ENCODE measurements around the gene RAX2. TPM values are rescaled to one million over a fixed set of nuclear protein-coding genes. Genes with fewer than 3 reads are reported as not detected.

RAX2 gene
- total RNA-seq, 1 experiment from 2014 or later, result not detected

DNA sequence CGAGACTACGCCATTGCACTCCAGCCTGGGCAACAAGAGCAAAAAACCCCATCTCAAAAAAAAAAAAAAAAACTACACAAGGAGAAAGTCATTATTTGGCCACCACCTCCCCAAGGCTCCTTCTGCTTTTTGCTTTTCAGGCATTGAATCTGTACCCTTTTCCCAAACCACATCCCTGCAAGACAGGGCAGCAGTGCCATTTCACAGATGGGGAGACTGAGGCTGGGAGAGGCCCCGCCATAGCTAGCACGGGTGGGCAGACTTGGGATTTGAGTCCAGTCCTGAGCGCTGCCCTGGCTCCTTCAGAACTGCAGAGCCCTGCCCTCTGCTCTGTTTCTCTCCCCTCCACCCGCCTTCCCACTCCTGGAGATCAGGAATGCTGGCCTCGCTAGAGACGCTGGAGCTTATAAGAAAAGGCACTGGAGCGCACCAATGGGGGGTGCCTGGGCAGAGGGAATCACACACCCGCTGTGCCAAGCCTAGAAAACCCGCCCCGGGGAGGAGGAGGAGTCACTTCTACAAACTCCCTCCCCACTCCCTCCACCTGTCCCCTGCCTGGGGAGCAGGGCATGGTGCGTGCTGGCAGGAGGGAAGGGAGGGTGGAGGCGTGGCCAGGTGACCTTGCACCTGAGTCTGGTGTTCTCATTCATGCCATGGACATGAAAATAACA is 46.3 kb downstream of the RAX2 start:
- H3K27me3 Mint-ChIP-seq (ENCODE audit: unreplicated experiment), result no peaks in the 10 kb centered on the region
- H3K9me3 Mint-ChIP-seq (ENCODE audit: low read depth, unreplicated experiment), result no peaks in the 10 kb centered on the region
- intact Hi-C loops (cut with micrococcal nuclease; ENCODE audit: unreplicated experiment), result no loop called here
- TF ChIP-seq, protein P1, sequence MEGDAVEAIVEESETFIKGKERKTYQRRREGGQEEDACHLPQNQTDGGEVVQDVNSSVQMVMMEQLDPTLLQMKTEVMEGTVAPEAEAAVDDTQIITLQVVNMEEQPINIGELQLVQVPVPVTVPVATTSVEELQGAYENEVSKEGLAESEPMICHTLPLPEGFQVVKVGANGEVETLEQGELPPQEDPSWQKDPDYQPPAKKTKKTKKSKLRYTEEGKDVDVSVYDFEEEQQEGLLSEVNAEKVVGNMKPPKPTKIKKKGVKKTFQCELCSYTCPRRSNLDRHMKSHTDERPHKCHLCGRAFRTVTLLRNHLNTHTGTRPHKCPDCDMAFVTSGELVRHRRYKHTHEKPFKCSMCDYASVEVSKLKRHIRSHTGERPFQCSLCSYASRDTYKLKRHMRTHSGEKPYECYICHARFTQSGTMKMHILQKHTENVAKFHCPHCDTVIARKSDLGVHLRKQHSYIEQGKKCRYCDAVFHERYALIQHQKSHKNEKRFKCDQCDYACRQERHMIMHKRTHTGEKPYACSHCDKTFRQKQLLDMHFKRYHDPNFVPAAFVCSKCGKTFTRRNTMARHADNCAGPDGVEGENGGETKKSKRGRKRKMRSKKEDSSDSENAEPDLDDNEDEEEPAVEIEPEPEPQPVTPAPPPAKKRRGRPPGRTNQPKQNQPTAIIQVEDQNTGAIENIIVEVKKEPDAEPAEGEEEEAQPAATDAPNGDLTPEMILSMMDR (IDR thresholded peaks at IDR 0.05; ENCODE audit: unreplicated experiment), result no peak
- CTCF ChIA-PET, result no interaction called here
- no peak overlapping the region for H3K27ac Mint-ChIP-seq (ENCODE audit: unreplicated experiment)
- peak; percentile 27 for DNase-seq
- peaks cover 23% of the 10 kb centered on the region for H3K36me3 Mint-ChIP-seq (ENCODE audit: insufficient read depth, unreplicated experiment)
- H3K4me1 Mint-ChIP-seq (ENCODE audit: low read depth, unreplicated experiment), result peaks cover 4% of the 10 kb centered on the region
- no TSS peak for BruUV-seq (replicated peaks)
- H3K4me3 Mint-ChIP-seq (ENCODE audit: low read depth, unreplicated experiment), result no peak overlapping the region

DNA sequence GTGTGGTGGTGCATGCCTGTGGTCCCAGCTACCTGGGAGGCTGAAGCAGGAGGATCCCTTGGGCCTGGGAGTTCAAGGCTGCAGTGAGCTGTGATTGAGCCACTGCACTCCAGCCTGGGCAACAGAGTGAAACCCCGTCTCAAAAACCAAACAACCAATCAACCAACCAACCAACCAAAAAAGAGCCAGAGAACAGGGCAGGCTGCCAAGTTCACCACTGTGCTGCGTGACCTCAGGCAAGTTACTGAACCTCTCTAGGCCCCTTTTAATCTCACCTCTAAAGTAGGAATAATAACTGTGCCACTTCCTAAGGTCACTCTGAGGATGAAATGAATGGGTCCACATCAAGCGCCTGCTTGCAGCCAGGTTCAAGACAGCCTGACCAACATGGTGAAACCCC is 46.9 kb downstream of the RAX2 start:
- Mint-ChIP-seq H3K9me3 (ENCODE audit: low read depth, unreplicated experiment) (no peaks in the 10 kb centered on the region), H3K36me3 (ENCODE audit: insufficient read depth, unreplicated experiment) (peaks cover 24% of the 10 kb centered on the region), H3K27me3 (ENCODE audit: unreplicated experiment) (no peaks in the 10 kb centered on the region), H3K27ac (ENCODE audit: unreplicated experiment) (peak overlapping the region; percentile 15), H3K4me3 (ENCODE audit: low read depth, unreplicated experiment) (no peak overlapping the region), H3K4me1 (ENCODE audit: low read depth, unreplicated experiment) (peaks cover 9% of the 10 kb centered on the region)
- CTCF ChIA-PET, result no interaction called here
- TF ChIP-seq, protein P1 (IDR thresholded peaks at IDR 0.05; ENCODE audit: unreplicated experiment), result no peak
- intact Hi-C loops (cut with micrococcal nuclease; ENCODE audit: unreplicated experiment), result no loop called here
- no peak for DNase-seq
- no TSS peak for BruUV-seq (replicated peaks)

DNA sequence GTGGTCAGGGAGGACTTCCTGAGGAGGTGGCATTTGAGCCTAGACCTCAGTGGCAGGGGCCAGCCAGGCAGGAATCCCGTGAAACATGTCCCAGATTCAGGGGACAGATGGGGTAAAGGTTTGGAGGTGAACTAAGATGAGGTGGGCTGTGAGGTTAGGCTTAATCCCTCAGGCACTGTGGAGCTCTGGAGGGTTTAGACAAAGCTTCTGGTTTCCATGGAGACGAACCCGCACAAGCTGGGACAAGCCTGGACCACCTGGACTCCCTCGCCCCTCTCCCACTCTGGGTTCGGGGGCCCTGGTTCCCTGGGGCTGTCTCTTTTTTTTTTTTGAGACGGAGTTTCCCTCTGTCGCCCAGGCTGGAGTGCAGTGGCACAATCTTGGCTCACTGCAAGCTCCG is 48.1 kb downstream of the RAX2 start:
- no TSS peak for BruUV-seq (replicated peaks)
- Mint-ChIP-seq H3K4me1 (ENCODE audit: low read depth, unreplicated experiment) (peaks cover 9% of the 10 kb centered on the region), H3K27me3 (ENCODE audit: unreplicated experiment) (no peaks in the 10 kb centered on the region), H3K36me3 (ENCODE audit: insufficient read depth, unreplicated experiment) (peaks cover 30% of the 10 kb centered on the region), H3K27ac (ENCODE audit: unreplicated experiment) (no peak overlapping the region), H3K9me3 (ENCODE audit: low read depth, unreplicated experiment) (no peaks in the 10 kb centered on the region), H3K4me3 (ENCODE audit: low read depth, unreplicated experiment) (no peak overlapping the region)
- DNase-seq, result no peak
- intact Hi-C loops (cut with micrococcal nuclease; ENCODE audit: unreplicated experiment), result no loop called here
- TF ChIP-seq, protein P1 (IDR thresholded peaks at IDR 0.05; ENCODE audit: unreplicated experiment), result no peak
- CTCF ChIA-PET, result no interaction called here

DNA sequence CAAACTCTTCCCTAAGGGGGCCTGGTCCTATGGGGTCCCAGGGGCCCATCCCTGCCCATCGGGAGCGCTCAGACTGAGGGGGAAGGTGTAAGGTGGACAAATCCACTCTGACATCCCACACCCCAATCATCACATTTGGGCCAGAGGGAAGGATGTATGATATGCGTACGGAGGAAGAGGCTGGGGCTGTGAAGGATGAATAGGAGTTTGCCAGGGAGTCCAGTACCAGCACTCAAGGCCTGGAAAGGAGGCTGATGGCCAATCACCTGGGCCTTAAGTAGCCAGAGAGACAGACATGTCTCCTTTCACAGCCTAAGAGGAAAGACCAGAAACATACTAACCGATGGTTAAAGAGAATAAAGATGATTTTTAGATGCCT is 48.9 kb downstream of the RAX2 start:
- Mint-ChIP-seq H3K27me3 (ENCODE audit: unreplicated experiment) (no peaks in the 10 kb centered on the region), H3K4me1 (ENCODE audit: low read depth, unreplicated experiment) (peaks cover 9% of the 10 kb centered on the region), H3K4me3 (ENCODE audit: low read depth, unreplicated experiment) (peak overlapping the region; percentile 74), H3K9me3 (ENCODE audit: low read depth, unreplicated experiment) (no peaks in the 10 kb centered on the region), H3K36me3 (ENCODE audit: insufficient read depth, unreplicated experiment) (peaks cover 30% of the 10 kb centered on the region), H3K27ac (ENCODE audit: unreplicated experiment) (no peak overlapping the region)
- CTCF ChIA-PET, result no interaction called here
- TF ChIP-seq, protein P1 (IDR thresholded peaks at IDR 0.05; ENCODE audit: unreplicated experiment), result no peak
- no peak for DNase-seq
- BruUV-seq (replicated peaks), result no TSS peak
- intact Hi-C loops (cut with micrococcal nuclease; ENCODE audit: unreplicated experiment), result no loop called here
